Kidney (tissue), 14 donors: ENCODE data around the gene CLDN10. TPM values are rescaled to one million over a fixed set of nuclear protein-coding genes. Genes with fewer than 3 reads are reported as not detected.

Experiments
- DNase-seq, 5 donors: peaks; one replicate each; pipeline ENCODE4 v3.0.0-alpha.2; 2013 to 2020
- FAIRE-seq: peaks from 2 replicates; lab custom pipeline; 2012; peaks lifted over from hg19 to GRCh38; lab: Jason Lieb, UNC
- H3K27ac ChIP-seq, 2 donors: one replicate each; pipeline ENCODE4 v1.7.0; 2013; ENCODE audit warnings: low read depth in 2 of 2, low read length in 2 of 2, inconsistent platforms in 1 of 2
- H3K27me3 ChIP-seq: one replicate; pipeline ENCODE4 v1.7.1; 2013; ENCODE audit warnings: low read length, inconsistent platforms; ENCODE audit not compliant: control insufficient read depth, insufficient read depth
- H3K36me3 ChIP-seq, 3 donors: one replicate each; pipeline versions ENCODE4 v1.7.0 to v1.7.1; 2013; ENCODE audit warnings: low read length in 3 of 3, control low read depth in 1 of 3, inconsistent platforms in 1 of 3; ENCODE audit not compliant: insufficient read depth in 3 of 3, control insufficient read depth in 2 of 3
- H3K4me1 ChIP-seq, 3 donors: one replicate each; pipeline versions ENCODE4 v1.7.0 to v1.7.1; 2013; ENCODE audit warnings: low read length in 3 of 3, inconsistent platforms in 1 of 3, low read depth in 1 of 3; ENCODE audit not compliant: control insufficient read depth in 2 of 3, insufficient read depth in 2 of 3
- H3K4me3 ChIP-seq, 3 donors: one replicate each; pipeline versions ENCODE4 v1.7.0 to v1.8.1; 2013; ENCODE audit warnings: low read length in 3 of 3, control low read depth in 1 of 3, inconsistent platforms in 1 of 3
- H3K9ac ChIP-seq, 3 donors: one replicate each; pipeline versions ENCODE4 v1.7.0 to v1.7.1; 2013; ENCODE audit warnings: low read length in 3 of 3, control low read depth in 1 of 3, inconsistent platforms in 1 of 3
- H3K9me3 ChIP-seq, 3 donors: one replicate each; pipeline versions ENCODE4 v1.7.0 to v1.7.1; 2013; ENCODE audit warnings: low read length in 3 of 3, control low read depth in 1 of 3, inconsistent platforms in 1 of 3; ENCODE audit not compliant: control insufficient read depth in 2 of 3, insufficient read depth in 1 of 3
- CTCF ChIP-seq: IDR thresholded peaks from 3 replicates; pipeline ENCODE4 v1.5.1; 2012; ENCODE audit warnings: mild to moderate bottlenecking, moderate library complexity, borderline replicate concordance; ENCODE audit not compliant: insufficient read depth; ENCODE audit errors: extremely low read depth
- intact Hi-C: fragments of 100-400 bp; cut with DNase I; formaldehyde crosslinking; loops from one replicate; pipeline ENCODE4 v1.11.1; 2022
- polyA plus RNA-seq: library from polyadenylated mRNA; stranded (reverse); fragments of 350-450 nt; fragmentation: Illumina TruSeq; extraction: RNeasy Lipid Tissue Mini Kit (QIAGEN cat#74804); gene quantifications from one replicate; pipeline ENCODE4 v1.2.3, GENCODE V29; 2014; ENCODE audit warnings: low read depth, low replicate concordance; ENCODE audit not compliant: insufficient read depth
- total RNA-seq: library from RNA; stranded (reverse); fragmentation: NEBNext Ultra II Directional; extraction: Animal tissue kit (Norgen Biotek cat#: 25700); gene quantifications from one replicate; pipeline ENCODE4 v1.2.1, GENCODE V29; 2021
- donor health status: control.
- donor health status: control.
- donor health status: control.
- donor health status: control.
- donor health status: control.
- donor health status: DM: yes; HTN: yes; CAD: no.
- donor health status: Normal renal cell carcinoma (clear cell type).

Gene CLDN10
- total and polyA plus RNA-seq, 2 donors from 2014 or later = 144 to 174 TPM

DNA sequence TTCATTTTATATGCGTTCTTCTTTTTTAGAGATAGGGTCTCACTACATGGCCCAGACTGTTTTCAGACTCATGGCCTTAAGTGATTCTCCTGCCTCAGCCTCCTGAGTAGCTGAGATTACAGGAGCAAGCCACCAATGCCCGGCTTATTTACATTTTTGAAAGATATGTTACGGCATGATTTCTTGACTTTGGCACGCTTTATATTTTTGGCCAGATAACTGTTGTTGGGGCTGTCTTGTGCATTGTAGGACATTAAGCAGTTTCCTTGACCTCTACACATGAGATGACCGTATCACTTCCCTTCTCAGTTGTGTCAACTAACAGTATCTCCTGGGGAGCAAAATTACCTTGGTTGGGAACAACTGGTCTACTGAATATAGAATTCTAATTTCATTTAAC lies 28.9 kb upstream of the CLDN10 start:
- Histone ChIP-seq H3K9ac (no peak overlapping the region), H3K4me1 (no peaks in the 10 kb centered on the region), H3K27me3 (no peaks in the 10 kb centered on the region), H3K36me3 (no peaks in the 10 kb centered on the region), H3K4me3 (no peak overlapping the region), H3K27ac (no peak overlapping the region), H3K9me3 (no peaks in the 10 kb centered on the region)
- no peak for TF ChIP-seq CTCF
- no peak for DNase-seq
- no peak for FAIRE-seq
- intact Hi-C loops = no loop called here

DNA sequence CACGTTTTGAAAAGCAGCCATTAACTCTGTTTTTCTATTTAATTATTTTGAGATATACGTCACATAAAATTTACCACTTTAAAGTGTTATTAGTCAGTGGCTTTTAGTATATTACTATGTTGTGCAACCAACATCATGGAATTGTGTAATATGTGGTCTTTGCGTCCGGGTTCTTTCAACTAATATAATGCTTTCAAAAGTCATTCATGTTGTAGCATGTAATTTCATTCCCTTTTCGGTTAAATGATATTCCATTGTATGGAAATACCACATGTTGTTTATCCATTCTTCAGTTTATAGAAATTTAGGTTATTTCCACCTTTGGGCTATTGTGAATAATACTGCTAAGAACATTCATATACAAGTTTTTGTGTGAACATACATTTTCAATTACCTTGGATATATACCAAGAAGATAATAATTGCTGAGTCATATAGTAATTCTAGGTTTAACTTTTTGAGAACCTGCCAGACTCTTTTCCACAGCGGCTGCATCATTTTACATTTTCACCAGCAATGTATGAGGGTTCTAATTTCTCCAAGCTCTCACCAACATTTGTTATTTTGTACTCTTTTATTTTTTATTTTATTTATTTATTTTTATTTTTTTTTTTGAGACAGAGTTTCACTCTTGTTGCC lies 28.1 kb upstream of the CLDN10 start:
- intact Hi-C loops = no loop called here
- DNase-seq = no peak
- Histone ChIP-seq H3K27ac (no peak overlapping the region), H3K27me3 (no peaks in the 10 kb centered on the region), H3K4me1 (no peaks in the 10 kb centered on the region), H3K4me3 (no peak overlapping the region), H3K9ac (no peak overlapping the region), H3K36me3 (no peaks in the 10 kb centered on the region), H3K9me3 (no peaks in the 10 kb centered on the region)
- FAIRE-seq = no peak
- no peak for TF ChIP-seq CTCF

DNA sequence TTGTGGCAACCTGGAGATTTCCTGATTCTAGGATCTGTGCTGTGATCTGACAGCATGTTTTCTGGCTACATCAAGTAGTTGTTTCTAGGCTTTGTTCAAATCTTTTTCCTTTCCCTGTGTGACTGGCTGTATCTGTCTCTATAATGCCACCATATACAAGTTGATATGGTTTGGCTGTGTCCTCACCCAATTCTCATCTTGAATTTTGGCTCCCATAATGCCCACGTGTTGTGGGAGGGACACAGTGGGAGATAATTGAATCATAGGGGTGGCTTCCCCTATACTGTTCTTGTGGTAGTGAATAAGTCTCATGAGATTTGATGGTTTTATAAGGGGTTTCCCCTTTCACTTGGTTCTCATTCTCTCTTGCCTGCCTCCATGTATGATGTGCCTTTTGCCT lies 24.6 kb upstream of the CLDN10 start:
- Histone ChIP-seq H3K9me3 (no peaks in the 10 kb centered on the region), H3K36me3 (no peaks in the 10 kb centered on the region), H3K27me3 (no peaks in the 10 kb centered on the region), H3K4me3 (no peak overlapping the region), H3K9ac (no peak overlapping the region), H3K27ac (no peak overlapping the region), H3K4me1 (no peaks in the 10 kb centered on the region)
- no peak for TF ChIP-seq CTCF
- DNase-seq (no peak), FAIRE-seq (no peak)
- intact Hi-C loops = no loop called here

DNA sequence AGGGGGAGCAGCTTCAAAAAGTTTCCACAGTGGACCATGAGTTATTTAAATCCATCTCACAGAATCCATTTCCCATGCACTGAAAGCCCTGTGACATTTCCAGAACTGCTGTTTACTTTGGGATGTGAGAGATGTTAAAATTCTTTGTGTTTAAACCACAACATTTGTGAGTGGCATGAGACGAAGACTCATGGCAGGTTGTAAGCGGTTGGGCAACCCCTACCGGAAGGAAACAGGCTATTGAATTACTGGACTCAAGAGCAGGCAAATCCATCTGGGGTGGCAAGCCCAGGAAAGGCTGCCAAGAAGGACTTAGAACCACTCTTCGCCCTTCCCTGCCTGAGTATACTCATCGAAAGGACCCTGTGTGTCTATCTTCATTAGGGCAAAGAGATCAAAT lies 22.3 kb upstream of the CLDN10 start:
- H3K27me3 ChIP-seq = no peaks in the 10 kb centered on the region
- H3K4me1 ChIP-seq = peaks cover 0 to 12% (median 0%) of the 10 kb centered on the region in 3 donors
- TF ChIP-seq CTCF = no peak
- H3K9me3 ChIP-seq = no peaks in the 10 kb centered on the region
- intact Hi-C loops = no loop called here
- FAIRE-seq = no peak
- H3K27ac ChIP-seq = no peak overlapping the region
- H3K36me3 ChIP-seq = no peaks in the 10 kb centered on the region
- no peak overlapping the region for H3K4me3 ChIP-seq
- DNase-seq = peak in 2 of 5 donors; percentile 30
- peak overlapping the region in 1 of 3 donors; percentile 34 for H3K9ac ChIP-seq
